HepG2 (cell line): ENCODE results near the gene MYH9. TPM values are rescaled to one million over a fixed set of nuclear protein-coding genes. Genes with fewer than 3 reads are reported as not detected.

Experiments used
- CREM ChIP-seq, 2 experiments: sonication (generic) in 1 of 2; formaldehyde crosslinking in 1 of 2; IDR thresholded peaks; 2 replicates each; pipeline versions ENCODE4 v1.4.0 to v1.6.1; 2016 to 2020; ENCODE audit warnings: antibody characterized with exemption in 1 of 2, mild to moderate bottlenecking in 1 of 2, missing genetic modification reagents in 1 of 2
- GABPA ChIP-seq, 2 experiments: IDR thresholded peaks; 2 replicates each; pipeline ENCODE4 v1.6.1; 2011 to 2016; ENCODE audit warnings: low read depth in 2 of 2, low read length in 1 of 2, missing biosample characterization in 1 of 2, missing genetic modification characterization in 1 of 2
- IRF2 ChIP-seq: IDR thresholded peaks from 2 replicates; pipeline ENCODE4 v1.6.1; 2018; ENCODE audit warnings: missing genetic modification reagents, missing compliant biosample characterization
- MED1 ChIP-seq: sonication (generic); formaldehyde crosslinking; IDR thresholded peaks from 2 replicates; pipeline ENCODE4 v1.4.0; 2020; ENCODE audit warnings: missing genetic modification reagents
- NKX3-1 ChIP-seq: sonication (generic); formaldehyde crosslinking; IDR thresholded peaks from 2 replicates; pipeline ENCODE4 v1.5.0; 2020; ENCODE audit warnings: missing genetic modification reagents
- NRL ChIP-seq: sonication (generic); formaldehyde crosslinking; IDR thresholded peaks from 2 replicates; pipeline ENCODE4 v1.5.0; 2020; ENCODE audit warnings: missing genetic modification reagents, mild to moderate bottlenecking, moderate library complexity, borderline replicate concordance
- TARDBP ChIP-seq: sonication (generic); formaldehyde crosslinking; IDR thresholded peaks from 2 replicates; pipeline ENCODE4 v1.8.0; 2022; ENCODE audit warnings: mild to moderate bottlenecking, missing genetic modification reagents
- TFAP4 ChIP-seq: sonication (generic); IDR thresholded peaks from 2 replicates; pipeline ENCODE4 v1.6.1; 2016; ENCODE audit warnings: low read depth, borderline replicate concordance
- TFE3 ChIP-seq: IDR thresholded peaks from 2 replicates; pipeline ENCODE4 v1.6.1; 2016
- ZBTB49 ChIP-seq: sonication (generic); formaldehyde crosslinking; IDR thresholded peaks from 2 replicates; pipeline ENCODE4 v1.4.0; 2020; ENCODE audit warnings: missing genetic modification reagents, borderline replicate concordance
- ZFP37 ChIP-seq: sonication (generic); formaldehyde crosslinking; IDR thresholded peaks from 2 replicates; pipeline ENCODE4 v1.4.0; 2020; ENCODE audit warnings: missing genetic modification reagents, borderline replicate concordance
- ZMYM4 ChIP-seq: sonication (generic); formaldehyde crosslinking; IDR thresholded peaks from 2 replicates; pipeline ENCODE4 v1.8.1; 2023; ENCODE audit warnings: mild to moderate bottlenecking, missing genetic modification reagents
- ZNF557 ChIP-seq: sonication (generic); formaldehyde crosslinking; IDR thresholded peaks from 2 replicates; pipeline ENCODE4 v1.4.0; 2020; ENCODE audit warnings: missing genetic modification reagents
- ZNF776 ChIP-seq: sonication (generic); formaldehyde crosslinking; IDR thresholded peaks from 2 replicates; pipeline ENCODE4 v1.4.0; 2020; ENCODE audit warnings: mild to moderate bottlenecking, missing genetic modification reagents
- polyA plus RNA-seq, 8 experiments: library from polyadenylated mRNA; depleted of rRNA in 3 of 8; stranded (reverse) in 7 of 8; unstranded in 1 of 8; fragments of >200 nt; fragmentation: Illumina TruSeq in 4 of 8; extraction: Trizol in 4 of 8; gene quantifications; 2 replicates each; pipeline versions ENCODE4 v1.2.1 to v1.2.3, GENCODE V29; 2011 to 2016; ENCODE audit warnings: low read depth in 4 of 8, missing spikeins in 1 of 8, mixed read lengths in 1 of 8; ENCODE audit not compliant: insufficient read depth in 1 of 8
- total RNA-seq, 5 experiments: library from RNA; depleted of rRNA; stranded (reverse); fragments of >200 nt; fragmentation: Illumina TruSeq; extraction: Trizol; gene quantifications; 2 replicates each; pipeline ENCODE4 v1.2.3, GENCODE V29; 2016; ENCODE audit warnings: low read depth in 1 of 5
- TF ChIP-seq, protein P1 (sequence below): IDR thresholded peaks from 2 replicates; pipeline ENCODE4 v1.6.1; 2012; ENCODE audit warnings: inconsistent platforms
- TF ChIP-seq, protein P2 (sequence below): IDR thresholded peaks from 2 replicates; pipeline ENCODE4 v1.4.0; 2020; ENCODE audit warnings: mild to moderate bottlenecking, missing genetic modification reagents
- TF ChIP-seq, protein P3 (sequence below): sonication (generic); formaldehyde crosslinking; IDR thresholded peaks from 2 replicates; pipeline ENCODE4 v1.5.0; 2020; ENCODE audit warnings: mild to moderate bottlenecking, missing genetic modification reagents, moderate library complexity

Gene MYH9
- total and polyA plus RNA-seq, 2 of the 13 experiments (the other 11 are each of a cell fraction or from before 2014, with no cell fraction given), result 50.7 to 98.5 TPM

DNA sequence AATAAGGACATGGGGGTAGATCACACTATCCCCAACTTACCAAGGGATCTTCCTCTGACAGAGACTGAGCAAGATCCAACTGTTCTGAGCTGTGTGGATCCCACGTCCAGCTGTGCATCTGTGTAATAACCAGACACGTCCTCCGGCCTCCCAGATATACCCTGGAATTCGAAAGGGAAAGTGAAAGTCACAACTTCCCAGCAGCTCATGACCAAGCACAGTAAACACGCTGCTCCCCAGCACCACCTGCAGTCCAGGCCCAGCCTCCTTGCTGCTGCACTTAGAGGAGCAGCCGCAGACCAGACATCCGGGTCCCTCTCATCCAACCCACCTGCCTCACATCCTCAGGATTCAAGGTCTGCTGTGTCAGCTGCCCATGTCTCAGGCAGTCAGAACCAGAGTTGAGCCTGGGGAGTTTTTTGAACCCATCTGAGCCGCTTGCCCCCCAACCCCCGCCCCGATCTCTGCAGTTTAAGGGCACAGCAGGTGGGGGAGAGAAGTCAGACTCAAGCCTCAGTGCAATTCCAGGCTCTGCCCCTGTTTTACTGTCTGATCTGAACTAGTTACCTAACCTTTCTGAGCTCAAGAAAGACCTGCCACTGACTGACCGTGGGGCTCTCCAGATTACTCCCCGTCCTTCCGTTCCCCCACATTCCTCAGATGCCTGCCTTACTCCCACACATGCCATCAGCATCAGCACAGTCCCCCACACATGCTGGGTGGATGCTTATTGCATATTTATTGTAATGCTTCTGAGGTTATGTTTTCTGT, 148.2 kb downstream of the MYH9 start, which contains the start of gene APOL2 (continued):
- peak; percentile 40; the same call in 1 of the 2 replicates for TF ChIP-seq CREM (IDR thresholded peaks at IDR 0.05)
- TF ChIP-seq CREM (CRISPR knock-in tag; IDR thresholded peaks at IDR 0.05), result no peak
- no peak for TF ChIP-seq GABPA (IDR thresholded peaks at IDR 0.05; ENCODE audit: low read depth, low read length)
- peak; percentile 63 for TF ChIP-seq GABPA (CRISPR knock-in tag; IDR thresholded peaks at IDR 0.05; ENCODE audit: low read depth)
- peak; percentile 89 for TF ChIP-seq TARDBP (CRISPR knock-in tag)
- TF ChIP-seq, protein P1, sequence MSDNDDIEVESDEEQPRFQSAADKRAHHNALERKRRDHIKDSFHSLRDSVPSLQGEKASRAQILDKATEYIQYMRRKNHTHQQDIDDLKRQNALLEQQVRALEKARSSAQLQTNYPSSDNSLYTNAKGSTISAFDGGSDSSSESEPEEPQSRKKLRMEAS, result peak; percentile 76
- 0 out of 2 replicates have a peak, but pooled peaks have one; percentile 29 for TF ChIP-seq ZNF557
- TF ChIP-seq, protein P2, sequence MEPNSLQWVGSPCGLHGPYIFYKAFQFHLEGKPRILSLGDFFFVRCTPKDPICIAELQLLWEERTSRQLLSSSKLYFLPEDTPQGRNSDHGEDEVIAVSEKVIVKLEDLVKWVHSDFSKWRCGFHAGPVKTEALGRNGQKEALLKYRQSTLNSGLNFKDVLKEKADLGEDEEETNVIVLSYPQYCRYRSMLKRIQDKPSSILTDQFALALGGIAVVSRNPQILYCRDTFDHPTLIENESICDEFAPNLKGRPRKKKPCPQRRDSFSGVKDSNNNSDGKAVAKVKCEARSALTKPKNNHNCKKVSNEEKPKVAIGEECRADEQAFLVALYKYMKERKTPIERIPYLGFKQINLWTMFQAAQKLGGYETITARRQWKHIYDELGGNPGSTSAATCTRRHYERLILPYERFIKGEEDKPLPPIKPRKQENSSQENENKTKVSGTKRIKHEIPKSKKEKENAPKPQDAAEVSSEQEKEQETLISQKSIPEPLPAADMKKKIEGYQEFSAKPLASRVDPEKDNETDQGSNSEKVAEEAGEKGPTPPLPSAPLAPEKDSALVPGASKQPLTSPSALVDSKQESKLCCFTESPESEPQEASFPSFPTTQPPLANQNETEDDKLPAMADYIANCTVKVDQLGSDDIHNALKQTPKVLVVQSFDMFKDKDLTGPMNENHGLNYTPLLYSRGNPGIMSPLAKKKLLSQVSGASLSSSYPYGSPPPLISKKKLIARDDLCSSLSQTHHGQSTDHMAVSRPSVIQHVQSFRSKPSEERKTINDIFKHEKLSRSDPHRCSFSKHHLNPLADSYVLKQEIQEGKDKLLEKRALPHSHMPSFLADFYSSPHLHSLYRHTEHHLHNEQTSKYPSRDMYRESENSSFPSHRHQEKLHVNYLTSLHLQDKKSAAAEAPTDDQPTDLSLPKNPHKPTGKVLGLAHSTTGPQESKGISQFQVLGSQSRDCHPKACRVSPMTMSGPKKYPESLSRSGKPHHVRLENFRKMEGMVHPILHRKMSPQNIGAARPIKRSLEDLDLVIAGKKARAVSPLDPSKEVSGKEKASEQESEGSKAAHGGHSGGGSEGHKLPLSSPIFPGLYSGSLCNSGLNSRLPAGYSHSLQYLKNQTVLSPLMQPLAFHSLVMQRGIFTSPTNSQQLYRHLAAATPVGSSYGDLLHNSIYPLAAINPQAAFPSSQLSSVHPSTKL (CRISPR knock-in tag), result peak; percentile 75
- TF ChIP-seq, protein P3, sequence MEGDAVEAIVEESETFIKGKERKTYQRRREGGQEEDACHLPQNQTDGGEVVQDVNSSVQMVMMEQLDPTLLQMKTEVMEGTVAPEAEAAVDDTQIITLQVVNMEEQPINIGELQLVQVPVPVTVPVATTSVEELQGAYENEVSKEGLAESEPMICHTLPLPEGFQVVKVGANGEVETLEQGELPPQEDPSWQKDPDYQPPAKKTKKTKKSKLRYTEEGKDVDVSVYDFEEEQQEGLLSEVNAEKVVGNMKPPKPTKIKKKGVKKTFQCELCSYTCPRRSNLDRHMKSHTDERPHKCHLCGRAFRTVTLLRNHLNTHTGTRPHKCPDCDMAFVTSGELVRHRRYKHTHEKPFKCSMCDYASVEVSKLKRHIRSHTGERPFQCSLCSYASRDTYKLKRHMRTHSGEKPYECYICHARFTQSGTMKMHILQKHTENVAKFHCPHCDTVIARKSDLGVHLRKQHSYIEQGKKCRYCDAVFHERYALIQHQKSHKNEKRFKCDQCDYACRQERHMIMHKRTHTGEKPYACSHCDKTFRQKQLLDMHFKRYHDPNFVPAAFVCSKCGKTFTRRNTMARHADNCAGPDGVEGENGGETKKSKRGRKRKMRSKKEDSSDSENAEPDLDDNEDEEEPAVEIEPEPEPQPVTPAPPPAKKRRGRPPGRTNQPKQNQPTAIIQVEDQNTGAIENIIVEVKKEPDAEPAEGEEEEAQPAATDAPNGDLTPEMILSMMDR (CRISPR knock-in tag), result peak; percentile 91
- TF ChIP-seq MED1, result peak; percentile 89
- TF ChIP-seq ZMYM4 (CRISPR knock-in tag), result peak; percentile 71
- no peak for TF ChIP-seq ZBTB49 (CRISPR knock-in tag)
- TF ChIP-seq TFAP4, result peak; percentile 86
- TF ChIP-seq ZNF776 (CRISPR knock-in tag), result peak; percentile 50; the same call in 1 of the 2 replicates
- TF ChIP-seq ZFP37 (CRISPR knock-in tag), result peak; percentile 83; the same call in 1 of the 2 replicates
- TF ChIP-seq NRL, result no peak
- peak; percentile 73; the same call in 1 of the 2 replicates for TF ChIP-seq TFE3 (CRISPR knock-in tag)
- TF ChIP-seq IRF2, result peak; percentile 100
- no peak for TF ChIP-seq NKX3-1 (CRISPR knock-in tag)
